GM04503 (cell line): ENCODE measurements around the gene FUT6.
"Not testable (repeated sequence)": the region's sequence is repeated elsewhere in the genome, so short reads cannot be mapped to it uniquely, and the experiment has no call there.

ENCODE experiments used
- DNase-seq: peaks from one replicate; pipeline ENCODE4 v3.0.0-alpha.2; 2012; ENCODE audit warnings: low read depth

FUT6 gene

GRCh38 chr19:5857203-5858081 lies 17.9 kb upstream of the FUT6 start:
- no peak for DNase-seq

- not testable (repeated sequence) for DNase-seq
These were observed 15.6 kb upstream of the FUT6 start for GRCh38 chr19:5855151-5855550.

GRCh38 chr19:5854121-5854520 lies 14.6 kb upstream of the FUT6 start:
- DNase-seq = not testable (repeated sequence)

GRCh38 chr19:5851302-5851701 lies 11.8 kb upstream of the FUT6 start, which contains the start of gene FUT3:
Gene FUT3 (minus strand): TSS chr19:5851449.
- DNase-seq = no peak

- no peak for DNase-seq
These were observed 11.3 kb upstream of the FUT6 start for GRCh38 chr19:5850743-5851293.

GRCh38 chr19:5850189-5850588 lies 10.7 kb upstream of the FUT6 start:
- no peak for DNase-seq

- DNase-seq = not testable (repeated sequence)
These were observed 9.1 kb upstream of the FUT6 start for GRCh38 chr19:5848621-5849020.

GRCh38 chr19:5847846-5848245 lies 8.3 kb upstream of the FUT6 start:
- DNase-seq = not testable (repeated sequence)

- no peak for DNase-seq
These were observed 5.2 kb upstream of the FUT6 start for GRCh38 chr19:5844456-5845433.

GRCh38 chr19:5843295-5843927 lies 3.9 kb upstream of the FUT6 start:
- no peak for DNase-seq

- DNase-seq = not testable (repeated sequence)
These were observed 2.2 kb upstream of the FUT6 start for GRCh38 chr19:5841735-5842111.

GRCh38 chr19:5838353-5839064 lies 993 bp downstream of the FUT6 start:
- no peak for DNase-seq

- DNase-seq = no peak
These were observed 1.6 kb downstream of the FUT6 start for GRCh38 chr19:5837761-5838352.

GRCh38 chr19:5832527-5833216 lies 6.8 kb downstream of the FUT6 start:
- DNase-seq = no peak

GRCh38 chr19:5832061-5832460 lies 7.4 kb downstream of the FUT6 start:
- no peak for DNase-seq

- no peak for DNase-seq
These were observed 8.3 kb downstream of the FUT6 start for GRCh38 chr19:5831159-5831558.

- no peak for DNase-seq
These were observed 9.8 kb downstream of the FUT6 start for GRCh38 chr19:5829567-5830310.

- no peak for DNase-seq
These were observed 10.6 kb downstream of the FUT6 start for GRCh38 chr19:5828661-5829566.
